Lung (tissue), 12 donors: ENCODE measurements around the gene LIMCH1. TPM values are rescaled to one million over a fixed set of nuclear protein-coding genes. Genes with fewer than 3 reads are reported as not detected.

Experiments
- ATAC-seq: fragments of 200-7000 bp; cut with Tn5 transposase; one replicate; pipeline ENCODE4 v1.9.1; 2020; ENCODE audit warnings: moderate number of reproducible peaks; ENCODE audit not compliant: insufficient read depth, low FRiP score
- DNase-seq, 3 donors: peaks; one replicate each; pipeline ENCODE4 v3.0.0-alpha.2; 2013 to 2017
- H3K27ac ChIP-seq, 2 donors: one replicate each; pipeline ENCODE4 v1.5.1; 2013; ENCODE audit warnings: mild to moderate bottlenecking in 2 of 2, moderate library complexity in 2 of 2, control low read depth in 1 of 2, inconsistent platforms in 1 of 2, low read depth in 1 of 2, low read length in 1 of 2
- H3K27me3 ChIP-seq, 3 donors: one replicate each; pipeline ENCODE4 v1.5.1; 2013; ENCODE audit warnings: low read length in 2 of 3; ENCODE audit not compliant: control insufficient read depth in 3 of 3, insufficient read depth in 3 of 3
- H3K36me3 ChIP-seq, 4 donors: one replicate each; pipeline ENCODE4 v1.5.1; 2013; ENCODE audit warnings: low read length in 4 of 4, mild to moderate bottlenecking in 1 of 4, moderate library complexity in 1 of 4; ENCODE audit not compliant: control insufficient read depth in 4 of 4, insufficient read depth in 4 of 4
- H3K4me1 ChIP-seq, 5 donors: one replicate each; pipeline ENCODE4 v1.5.1; 2013; ENCODE audit warnings: low read length in 5 of 5, mild to moderate bottlenecking in 2 of 5, moderate library complexity in 1 of 5; ENCODE audit not compliant: control insufficient read depth in 5 of 5, insufficient read depth in 5 of 5
- H3K4me3 ChIP-seq: one replicate; pipeline ENCODE4 v1.5.1; 2013; ENCODE audit warnings: mild to moderate bottlenecking, control low read depth, moderate library complexity
- H3K9ac ChIP-seq, 2 donors: one replicate each; pipeline ENCODE4 v1.5.1; 2013; ENCODE audit warnings: low read length in 2 of 2, control low read depth in 1 of 2; ENCODE audit not compliant: insufficient read depth in 1 of 2
- H3K9me3 ChIP-seq, 4 donors: one replicate each; pipeline ENCODE4 v1.5.1; 2013; ENCODE audit warnings: low read length in 3 of 4, mild to moderate bottlenecking in 1 of 4, moderate library complexity in 1 of 4; ENCODE audit not compliant: control insufficient read depth in 4 of 4, insufficient read depth in 3 of 4
- WGBS, 2 donors: extraction: QIAGEN DNeasy Blood & Tissue Kit; methylation state at CpG; one replicate each; pipeline ENCODE4 v1.1.7; 2013; 5-methylcytosine and 5-hydroxymethylcytosine counted together
- polyA plus RNA-seq, 2 donors: library from polyadenylated mRNA; stranded (reverse); fragments of 200-250 nt; gene quantifications; one replicate each; pipeline ENCODE4 v1.2.1, GENCODE V29; 2013
- total RNA-seq, 2 donors: library from RNA; depleted of rRNA in 1 of 2; stranded (reverse); fragments of >200 nt in 1 of 2; gene quantifications; one replicate each; pipeline ENCODE4 v1.2.1, GENCODE V29; 2014 to 2021
- TF ChIP-seq, protein P1 (sequence below): IDR thresholded peaks from 2 replicates; pipeline ENCODE4 v1.5.1; 2012; ENCODE audit warnings: mild to moderate bottlenecking; ENCODE audit errors: control extremely low read depth, extremely low read depth
- donor health status: control.
- donor health status: control.
- donor health status: Bipolar disorder and iron deficiency.
- donor health status: healthy.
- donor health status: DM: yes; HTN: yes; CAD: no.

The LIMCH1 gene
- total and polyA plus RNA-seq, 4 donors: 43.4 to 299 (median 128) TPM

DNA sequence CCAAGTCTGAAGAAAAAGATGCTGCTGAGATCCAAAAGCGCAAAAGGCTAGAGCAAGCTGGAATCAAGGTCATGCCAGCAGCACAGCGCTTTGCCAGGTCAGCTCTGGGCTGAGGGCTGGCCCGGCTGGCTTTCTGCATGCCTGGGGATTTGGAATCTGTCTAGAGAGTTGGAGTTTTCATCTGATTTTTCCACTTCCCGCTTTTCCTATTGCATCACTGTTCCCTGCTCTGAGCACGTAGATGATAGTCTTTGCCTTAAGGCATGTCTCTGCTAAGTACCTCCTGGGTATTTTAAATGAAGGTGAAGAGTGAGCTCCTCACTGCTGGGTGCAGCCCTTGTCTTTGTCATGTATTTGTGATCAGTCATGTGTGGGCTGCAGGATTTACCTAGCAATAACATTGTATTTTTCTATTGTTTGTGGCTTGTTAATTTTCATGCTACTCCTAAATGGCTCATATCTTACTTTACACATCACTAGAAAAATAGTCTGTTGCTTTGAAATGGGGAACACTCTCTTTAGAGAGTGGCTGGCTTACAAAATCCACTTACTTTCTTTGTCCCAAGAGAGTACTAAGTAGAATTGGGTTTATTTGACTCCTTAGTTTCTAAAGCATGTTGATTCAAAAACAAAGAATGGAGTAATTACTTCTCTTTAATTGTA, 82.8 kb downstream of the LIMCH1 start:
- peaks cover 0 to 22% (median 11%) of the 10 kb centered on the region in 4 donors for H3K36me3 ChIP-seq
- 83 to 92% methylated on average over 5 of the region's 5 CpGs for WGBS, 2 donors
- no peak for DNase-seq
- H3K9ac ChIP-seq: no peak overlapping the region
- no peak for ATAC-seq
- H3K27ac ChIP-seq: peak overlapping the region in 1 of 2 donors; percentile 4
- peaks cover 0 to 5% (median 0%) of the 10 kb centered on the region in 5 donors for H3K4me1 ChIP-seq
- no peaks in the 10 kb centered on the region for H3K9me3 ChIP-seq
- H3K27me3 ChIP-seq: peaks cover 0 to 2% (median 0%) of the 10 kb centered on the region in 3 donors
- TF ChIP-seq, protein P1, sequence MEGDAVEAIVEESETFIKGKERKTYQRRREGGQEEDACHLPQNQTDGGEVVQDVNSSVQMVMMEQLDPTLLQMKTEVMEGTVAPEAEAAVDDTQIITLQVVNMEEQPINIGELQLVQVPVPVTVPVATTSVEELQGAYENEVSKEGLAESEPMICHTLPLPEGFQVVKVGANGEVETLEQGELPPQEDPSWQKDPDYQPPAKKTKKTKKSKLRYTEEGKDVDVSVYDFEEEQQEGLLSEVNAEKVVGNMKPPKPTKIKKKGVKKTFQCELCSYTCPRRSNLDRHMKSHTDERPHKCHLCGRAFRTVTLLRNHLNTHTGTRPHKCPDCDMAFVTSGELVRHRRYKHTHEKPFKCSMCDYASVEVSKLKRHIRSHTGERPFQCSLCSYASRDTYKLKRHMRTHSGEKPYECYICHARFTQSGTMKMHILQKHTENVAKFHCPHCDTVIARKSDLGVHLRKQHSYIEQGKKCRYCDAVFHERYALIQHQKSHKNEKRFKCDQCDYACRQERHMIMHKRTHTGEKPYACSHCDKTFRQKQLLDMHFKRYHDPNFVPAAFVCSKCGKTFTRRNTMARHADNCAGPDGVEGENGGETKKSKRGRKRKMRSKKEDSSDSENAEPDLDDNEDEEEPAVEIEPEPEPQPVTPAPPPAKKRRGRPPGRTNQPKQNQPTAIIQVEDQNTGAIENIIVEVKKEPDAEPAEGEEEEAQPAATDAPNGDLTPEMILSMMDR: no peak
- H3K4me3 ChIP-seq: no peak overlapping the region

DNA sequence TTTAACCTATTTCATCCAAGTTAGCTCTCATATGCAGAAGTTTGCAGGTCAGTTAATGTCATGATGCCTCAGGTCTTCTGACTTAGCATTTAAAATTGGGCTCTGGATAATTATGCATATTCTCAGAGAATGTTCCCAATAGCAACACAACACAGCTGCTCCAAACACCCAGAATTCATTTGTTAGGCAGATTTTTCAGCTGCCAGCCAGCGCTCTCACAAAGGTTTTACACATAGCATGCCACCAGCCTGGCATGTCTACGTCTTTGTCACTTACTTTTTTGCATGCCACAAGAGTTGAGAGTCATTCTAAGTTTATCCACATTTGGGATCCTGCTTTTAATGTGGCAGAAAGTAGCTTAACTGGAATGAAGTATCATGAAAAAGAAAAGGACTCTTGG, 84.8 kb downstream of the LIMCH1 start:
- Histone ChIP-seq H3K4me1 (peaks cover 0 to 8% (median 0%) of the 10 kb centered on the region in 5 donors), H3K36me3 (peaks cover 0 to 29% (median 14%) of the 10 kb centered on the region in 4 donors), H3K9ac (no peak overlapping the region), H3K27ac (no peak overlapping the region), H3K27me3 (peaks cover 0 to 2% (median 0%) of the 10 kb centered on the region in 3 donors), H3K9me3 (no peaks in the 10 kb centered on the region), H3K4me3 (no peak overlapping the region)
- peak in 1 of 3 donors; percentile 31 for DNase-seq
- WGBS, 2 donors: 90 to 94% methylated on average over 2 of the region's 2 CpGs
- no peak for ATAC-seq
- TF ChIP-seq, protein P1: no peak

DNA sequence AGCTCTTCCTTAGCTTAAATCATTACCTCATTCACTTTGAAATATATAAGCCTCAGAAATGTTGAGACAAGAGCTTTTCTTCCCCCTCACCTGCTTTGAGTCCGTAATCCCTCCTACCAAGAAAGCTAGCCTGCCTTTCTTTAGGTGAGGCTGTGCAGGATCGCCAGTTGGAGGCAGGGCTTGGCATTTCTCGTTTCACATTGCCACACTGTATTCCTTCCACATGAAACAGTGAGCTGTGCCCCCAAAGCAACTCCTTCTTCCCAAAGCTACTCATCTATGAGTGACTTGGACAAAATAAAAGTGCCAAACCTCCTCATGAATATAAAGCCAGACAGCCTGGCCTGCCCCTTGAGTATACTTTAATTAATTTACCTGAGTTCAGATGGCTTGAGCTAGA, 86.8 kb downstream of the LIMCH1 start:
- ATAC-seq: no peak
- Histone ChIP-seq H3K36me3 (peaks cover 0 to 20% (median 11%) of the 10 kb centered on the region in 4 donors), H3K4me3 (no peak overlapping the region), H3K9ac (no peak overlapping the region), H3K4me1 (peaks cover 0 to 11% (median 0%) of the 10 kb centered on the region in 5 donors), H3K27me3 (peaks cover 0 to 2% (median 0%) of the 10 kb centered on the region in 3 donors), H3K27ac (no peak overlapping the region), H3K9me3 (no peaks in the 10 kb centered on the region)
- TF ChIP-seq, protein P1: no peak
- 93 to 96% methylated on average over 3 of the region's 3 CpGs for WGBS, 2 donors
- DNase-seq: no peak
